Heart left ventricle (tissue), 13 donors: Measurements from ENCODE around the gene COL17A1.

ENCODE experiments used
- CTCF ChIP-seq, 12 donors: fragments of 200-600 bp; sonication (generic) in 4 of 12; IDR thresholded peaks; one replicate each; pipeline versions ENCODE4 v1.5.0 to v1.8.0; 2018 to 2022; ENCODE audit warnings: antibody characterized with exemption in 12 of 12, mild to moderate bottlenecking in 5 of 12
- POLR2A ChIP-seq, 2 donors: fragments of 450-650 bp; IDR thresholded peaks; one replicate each; pipeline ENCODE4 v1.6.1; 2017; ENCODE audit warnings: antibody characterized with exemption in 2 of 2, mild to moderate bottlenecking in 2 of 2, moderate library complexity in 2 of 2
- donor health status: ischemic (EF 13 %, LVEDD 7.1; RV severe dilation, severe dysfunction).
- donor health status: DM: no; HTN: yes; CAD: no.
- donor health status: DM: no; HTN: no; CAD: no.
- donor health status: ischemic (EF 25% LVEDD 6.9; RV normal size, moderate dysfunction).
- donor health status: ischemic (EF 25% LVEDD 5.7; RV mildly dilated, moderate dysfunction).
- donor health status: ischemic (EF 35%, LVEDD 5.7; RV mildly dilated, moderate dysfunction).
- donor health status: nonischemic (EF 11% LVEDD 7.7; RV severe dilation, severe dysfunction).
- donor health status: DM: yes; HTN: yes; CAD: no.
- donor health status: PGD.
- donor health status: ischemic (EF 29% LVEDD 5.4; RV normal size, mild dysfunction).
- donor health status: nonischemic (EF 23%, LVEDD 6.1; RV moderate dilation, normal function).

GRCh38 chr10:104128214-104128613 is 42.5 kb upstream of the COL17A1 start:
- no peak for TF ChIP-seq CTCF (IDR thresholded peaks at IDR 0.05)
- no peak for TF ChIP-seq POLR2A (IDR thresholded peaks at IDR 0.05)
